Gastroesophageal sphincter (tissue), 4 donors: Measurements from ENCODE around the gene INPP5A. TPM values are rescaled to one million over a fixed set of nuclear protein-coding genes. Genes with fewer than 3 reads are reported as not detected.

ENCODE experiments used
- ATAC-seq: fragments of 150-250 bp; one replicate; pipeline ENCODE4 v1.9.1; 2016; ENCODE audit warnings: mild to moderate bottlenecking, moderate library complexity
- H3K27ac ChIP-seq, 4 donors: fragments of 200-600 bp; sonication (generic) in 3 of 4; 1 replicate in 3 of 4; 2 replicates in 1 of 4; pipeline ENCODE4 v1.5.1; 2016 to 2019
- H3K27me3 ChIP-seq: fragments of 200-600 bp; sonication (generic); one replicate; pipeline ENCODE4 v1.5.1; 2019
- H3K36me3 ChIP-seq, 2 donors: fragments of 200-600 bp; sonication (generic); one replicate each; pipeline ENCODE4 v1.5.1; 2019; ENCODE audit warnings: control low read depth in 1 of 2
- H3K4me1 ChIP-seq, 3 donors: fragments of 200-600 bp; sonication (generic); 1 replicate in 2 of 3; 2 replicates in 1 of 3; pipeline ENCODE4 v1.5.1; 2016 to 2019; ENCODE audit warnings: control low read depth in 2 of 3
- H3K4me3 ChIP-seq, 2 donors: fragments of 200-600 bp; sonication (generic); one replicate each; pipeline ENCODE4 v1.5.1; 2019; ENCODE audit warnings: mild to moderate bottlenecking in 1 of 2, moderate library complexity in 1 of 2
- H3K9me3 ChIP-seq, 3 donors: fragments of 200-600 bp; sonication (generic); one replicate each; pipeline ENCODE4 v1.5.1; 2017 to 2019; ENCODE audit warnings: control low read depth in 2 of 3
- CTCF ChIP-seq, 4 experiments: fragments of 200-600 bp in 2 of 4; fragments of 450-650 bp in 2 of 4; sonication (generic) in 1 of 4; IDR thresholded peaks; one replicate each; pipeline ENCODE4 v1.5.1; 2017 to 2019; ENCODE audit warnings: antibody characterized with exemption in 4 of 4, mild to moderate bottlenecking in 2 of 4, moderate library complexity in 2 of 4
- EP300 ChIP-seq: sonication (generic); formaldehyde crosslinking; IDR thresholded peaks from one replicate; pipeline ENCODE4 v1.6.1; 2017; ENCODE audit warnings: antibody characterized with exemption, mild to moderate bottlenecking
- POLR2A ChIP-seq, 2 donors: fragments of 450-650 bp; IDR thresholded peaks; one replicate each; pipeline ENCODE4 v1.6.1; 2017; ENCODE audit warnings: antibody characterized with exemption in 2 of 2, mild to moderate bottlenecking in 2 of 2, moderate library complexity in 1 of 2
- POLR2AphosphoS5 ChIP-seq: sonication (generic); formaldehyde crosslinking; IDR thresholded peaks from one replicate; pipeline ENCODE4 v1.6.1; 2017; ENCODE audit warnings: antibody characterized with exemption
- WGBS, 2 donors: methylation state at CpG; one replicate each; pipeline ENCODE4 v1.1.5; 2018; ENCODE audit warnings: low coverage in 1 of 2; 5-methylcytosine and 5-hydroxymethylcytosine counted together
- total RNA-seq, 4 donors: library from RNA; depleted of rRNA; stranded (reverse); fragments of >200 nt; gene quantifications; one replicate each; pipeline ENCODE4 v1.1.0, GENCODE V29; 2016

The INPP5A gene
- total RNA-seq, 4 donors from 2014 or later, result 111 to 288 (median 215) TPM

DNA sequence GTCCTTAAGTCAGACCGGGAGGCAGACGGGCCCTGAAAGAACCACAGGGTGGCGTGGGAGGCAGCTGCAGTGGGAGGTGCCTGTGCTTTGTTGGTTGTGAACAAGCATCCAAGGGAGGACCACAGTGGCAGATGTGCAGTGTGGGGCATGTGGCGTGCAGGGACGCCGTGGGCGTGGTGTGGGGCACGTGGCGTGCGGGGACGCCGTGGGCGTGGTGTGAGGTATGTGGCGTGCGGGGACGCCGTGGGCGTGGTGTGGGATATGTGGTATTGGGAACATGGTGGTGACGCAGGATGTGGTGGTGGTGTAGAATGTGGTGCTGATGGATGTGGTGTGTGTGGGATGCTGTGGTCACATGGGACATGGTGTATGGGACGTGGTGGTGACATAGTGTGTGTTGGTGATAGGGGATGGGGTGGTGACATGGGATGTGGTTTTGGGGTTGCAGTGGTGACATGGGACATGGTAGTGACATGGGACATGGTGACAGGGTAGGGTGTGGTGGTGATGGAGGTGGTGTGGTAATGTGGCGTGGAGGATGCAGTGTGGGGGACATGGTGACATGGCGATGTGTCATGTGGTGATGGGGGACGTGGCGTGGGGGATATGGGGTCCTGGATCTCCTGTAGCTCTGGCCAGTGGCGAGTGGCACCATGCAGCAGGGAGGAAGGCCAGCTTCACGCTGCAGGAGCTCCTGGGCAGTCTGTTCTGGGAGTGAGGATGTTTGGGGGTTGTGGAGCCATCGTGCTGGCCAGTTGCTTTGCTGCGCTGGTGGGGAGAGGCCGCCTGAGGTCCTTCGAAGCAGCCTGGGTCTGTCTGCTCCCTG lies 78.8 kb downstream of the INPP5A start:
- Histone ChIP-seq H3K9me3 (peaks cover 0 to 16% (median 0%) of the 10 kb centered on the region in 3 donors), H3K27ac (peak overlapping the region in 3 of 4 donors; percentile 28 to 59 (median 58)), H3K27me3 (no peaks in the 10 kb centered on the region), H3K36me3 (peaks cover 0 to 19% of the 10 kb centered on the region in 2 donors), H3K4me1 (peaks cover 0 to 76% (median 0%) of the 10 kb centered on the region in 3 donors), H3K4me3 (no peak overlapping the region)
- 89 to 92% methylated on average over 19 to 20 of the region's 30 CpGs for WGBS, 2 donors
- no peak for ATAC-seq
- TF ChIP-seq EP300 (no peak), CTCF (IDR thresholded peaks at IDR 0.05) (peak in 1 of 4 experiments; percentile 20)

DNA sequence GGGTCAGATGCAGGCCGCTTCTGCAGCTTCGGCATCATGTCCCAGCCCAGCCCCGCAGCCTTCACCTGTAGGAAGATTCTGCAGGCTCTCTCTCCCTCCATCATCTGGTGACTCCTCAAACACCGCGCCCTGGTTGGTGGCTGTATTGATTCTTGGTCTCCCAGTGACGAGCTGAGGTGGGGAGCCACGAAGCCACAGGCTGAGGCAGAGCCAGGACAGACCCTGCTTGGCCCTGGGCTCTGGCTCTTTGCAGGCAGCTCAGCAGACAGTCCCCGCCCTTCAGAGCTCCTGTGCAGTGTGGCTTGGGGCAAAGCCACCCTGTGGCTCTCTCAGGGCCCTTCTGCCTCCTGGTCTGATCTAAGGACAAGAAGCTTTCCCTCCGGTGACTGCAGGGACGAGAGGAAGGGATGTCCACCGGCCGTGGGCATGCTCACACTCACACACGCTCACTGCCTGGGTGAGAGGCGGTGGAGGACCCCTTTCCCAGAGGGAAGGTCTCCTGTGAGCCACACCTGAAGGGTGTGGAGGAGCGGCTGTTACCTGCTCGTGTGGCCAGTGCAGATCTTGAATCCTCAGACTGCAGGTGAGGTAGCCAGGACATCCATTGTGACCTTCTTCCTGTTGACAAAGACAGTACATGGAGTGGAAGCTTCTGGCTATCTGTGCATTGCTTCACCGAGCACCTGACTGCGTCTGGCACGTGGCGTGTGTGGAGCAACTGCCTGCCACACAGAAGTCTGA lies 79.6 kb downstream of the INPP5A start:
- H3K4me1 ChIP-seq, result peaks cover 0 to 68% (median 0%) of the 10 kb centered on the region in 3 donors
- TF ChIP-seq EP300 (no peak), POLR2AphosphoS5 (no peak), CTCF (IDR thresholded peaks at IDR 0.05) (no peak), POLR2A (IDR thresholded peaks at IDR 0.05) (no peak)
- H3K9me3 ChIP-seq, result peaks cover 0 to 16% (median 0%) of the 10 kb centered on the region in 3 donors
- H3K27me3 ChIP-seq, result no peaks in the 10 kb centered on the region
- no peak overlapping the region for H3K4me3 ChIP-seq
- H3K36me3 ChIP-seq, result peaks cover 0 to 19% of the 10 kb centered on the region in 2 donors
- 87% methylated on average over 3 of the region's 20 CpGs; no CpG with 5 or more reads in 1 of the 2 donors for WGBS, 2 donors
- H3K27ac ChIP-seq, result peak overlapping the region in 3 of 4 donors; percentile 28 to 59 (median 58)
- ATAC-seq, result peak; percentile 8

- Histone ChIP-seq H3K4me1 (peaks cover 0 to 63% (median 0%) of the 10 kb centered on the region in 3 donors), H3K27ac (peak overlapping the region in 3 of 4 donors; percentile 28 to 59 (median 58)), H3K9me3 (peaks cover 0 to 16% (median 0%) of the 10 kb centered on the region in 3 donors), H3K4me3 (no peak overlapping the region), H3K36me3 (peaks cover 0 to 19% of the 10 kb centered on the region in 2 donors), H3K27me3 (no peaks in the 10 kb centered on the region)
- TF ChIP-seq EP300 (no peak), CTCF (IDR thresholded peaks at IDR 0.05) (peak in 1 of 4 experiments; percentile 40), POLR2AphosphoS5 (no peak)
- no peak for ATAC-seq
- 53 to 88% methylated on average over 2 of the region's 2 CpGs for WGBS, 2 donors
Observed at GRCh38 chr10:132617737-132618052, 80.1 kb downstream of the INPP5A start.

- H3K4me3 ChIP-seq, result no peak overlapping the region
- H3K27ac ChIP-seq, result peak overlapping the region in 3 of 4 donors; percentile 28 to 59 (median 58)
- H3K36me3 ChIP-seq, result peaks cover 0 to 19% of the 10 kb centered on the region in 2 donors
- H3K27me3 ChIP-seq, result no peaks in the 10 kb centered on the region
- peaks cover 0 to 56% (median 0%) of the 10 kb centered on the region in 3 donors for H3K4me1 ChIP-seq
- 25 to 42% methylated on average over 1 to 6 of the region's 6 CpGs for WGBS, 2 donors
- ATAC-seq, result no peak
- TF ChIP-seq CTCF (IDR thresholded peaks at IDR 0.05), result no peak
- no peak for TF ChIP-seq POLR2AphosphoS5
- no peak for TF ChIP-seq EP300
- no peak for TF ChIP-seq POLR2A (IDR thresholded peaks at IDR 0.05)
- H3K9me3 ChIP-seq, result peaks cover 0 to 16% (median 0%) of the 10 kb centered on the region in 3 donors
Observed at GRCh38 chr10:132618158-132618919, 80.8 kb downstream of the INPP5A start.
